Endothelial cell of umbilical vein (primary cell): ENCODE measurements around the gene WNT16.

ENCODE experiments used
- EZH2 ChIP-seq: IDR thresholded peaks from 2 replicates; pipeline ENCODE4 v1.6.1; 2012; ENCODE audit warnings: borderline replicate concordance, low read depth, mild to moderate bottlenecking, moderate library complexity, low read length, inconsistent platforms; ENCODE audit not compliant: severe bottlenecking
- FOS ChIP-seq: IDR thresholded peaks from 2 replicates; pipeline ENCODE4 v1.6.1; 2011; ENCODE audit warnings: mild to moderate bottlenecking, low read length, moderate library complexity, borderline replicate concordance; ENCODE audit not compliant: insufficient read depth
- GATA2 ChIP-seq: IDR thresholded peaks from 2 replicates; pipeline ENCODE4 v1.7.0; 2011; ENCODE audit warnings: low read depth, mild to moderate bottlenecking, moderate library complexity, mixed read lengths, low read length; ENCODE audit not compliant: insufficient read length, insufficient read depth
- JUN ChIP-seq: IDR thresholded peaks from 2 replicates; pipeline ENCODE4 v1.6.1; 2011; ENCODE audit warnings: borderline replicate concordance, low read depth; ENCODE audit not compliant: insufficient read length, insufficient read depth
- MAX ChIP-seq: IDR thresholded peaks from 2 replicates; pipeline ENCODE4 v1.6.1; 2011; ENCODE audit not compliant: insufficient read depth, insufficient read length
- POLR2A ChIP-seq: IDR thresholded peaks from 2 replicates; pipeline ENCODE4 v1.6.1; 2012; ENCODE audit warnings: low read depth, mild to moderate bottlenecking, control low read depth, low read length
- POLR2AphosphoS5 ChIP-seq: IDR thresholded peaks from 2 replicates; pipeline ENCODE4 v1.6.1; 2012; ENCODE audit warnings: low read depth, mild to moderate bottlenecking, control low read depth, low read length, moderate library complexity; ENCODE audit not compliant: insufficient read depth
- TF ChIP-seq, protein P1 (sequence below), 2 donors: IDR thresholded peaks; 1 replicate in 1 of 2; 2 replicates in 1 of 2; pipeline ENCODE4 v1.5.1; 2011; ENCODE audit warnings: low read length in 2 of 2, mild to moderate bottlenecking in 2 of 2, moderate library complexity in 2 of 2, control low read depth in 1 of 2, inconsistent platforms in 1 of 2, low read depth in 1 of 2; ENCODE audit not compliant: insufficient read depth in 1 of 2; ENCODE audit errors: extremely low read depth in 1 of 2

DNA sequence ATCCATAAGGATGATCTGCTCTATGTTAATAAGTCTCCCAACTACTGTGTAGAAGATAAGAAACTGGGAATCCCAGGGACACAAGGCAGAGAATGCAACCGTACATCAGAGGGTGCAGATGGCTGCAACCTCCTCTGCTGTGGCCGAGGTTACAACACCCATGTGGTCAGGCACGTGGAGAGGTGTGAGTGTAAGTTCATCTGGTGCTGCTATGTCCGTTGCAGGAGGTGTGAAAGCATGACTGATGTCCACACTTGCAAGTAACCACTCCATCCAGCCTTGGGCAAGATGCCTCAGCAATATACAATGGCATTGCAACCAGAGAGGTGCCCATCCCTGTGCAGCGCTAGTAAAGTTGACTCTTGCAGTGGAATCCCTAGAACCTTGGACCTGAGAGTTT lies 10.3 kb downstream of the WNT16 start:
- TF ChIP-seq EZH2 (no peak), FOS (no peak), POLR2A (no peak), POLR2AphosphoS5 (no peak), GATA2 (no peak), MAX (no peak), JUN (no peak)
- TF ChIP-seq, protein P1, sequence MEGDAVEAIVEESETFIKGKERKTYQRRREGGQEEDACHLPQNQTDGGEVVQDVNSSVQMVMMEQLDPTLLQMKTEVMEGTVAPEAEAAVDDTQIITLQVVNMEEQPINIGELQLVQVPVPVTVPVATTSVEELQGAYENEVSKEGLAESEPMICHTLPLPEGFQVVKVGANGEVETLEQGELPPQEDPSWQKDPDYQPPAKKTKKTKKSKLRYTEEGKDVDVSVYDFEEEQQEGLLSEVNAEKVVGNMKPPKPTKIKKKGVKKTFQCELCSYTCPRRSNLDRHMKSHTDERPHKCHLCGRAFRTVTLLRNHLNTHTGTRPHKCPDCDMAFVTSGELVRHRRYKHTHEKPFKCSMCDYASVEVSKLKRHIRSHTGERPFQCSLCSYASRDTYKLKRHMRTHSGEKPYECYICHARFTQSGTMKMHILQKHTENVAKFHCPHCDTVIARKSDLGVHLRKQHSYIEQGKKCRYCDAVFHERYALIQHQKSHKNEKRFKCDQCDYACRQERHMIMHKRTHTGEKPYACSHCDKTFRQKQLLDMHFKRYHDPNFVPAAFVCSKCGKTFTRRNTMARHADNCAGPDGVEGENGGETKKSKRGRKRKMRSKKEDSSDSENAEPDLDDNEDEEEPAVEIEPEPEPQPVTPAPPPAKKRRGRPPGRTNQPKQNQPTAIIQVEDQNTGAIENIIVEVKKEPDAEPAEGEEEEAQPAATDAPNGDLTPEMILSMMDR (IDR thresholded peaks at IDR 0.05; ENCODE audit: extremely low read depth in 1 of 2, insufficient read depth in 1 of 2, low read depth in 1 of 2, low read length in 2 of 2), result no peak
